Adipocyte (in vitro differentiated cells): Measurements from ENCODE around the gene TMEM132C.

Source experiments
- DNase-seq: peaks from one replicate; pipeline ENCODE4 v3.0.0-alpha.2; 2015; ENCODE audit warnings: low read depth
- H3K27me3 ChIP-seq: replicated peaks from 2 replicates; pipeline ENCODE4 v1.7.0; 2013; ENCODE audit warnings: mild to moderate bottlenecking, low read length, moderate library complexity; ENCODE audit not compliant: control insufficient read depth, insufficient read depth
- H3K36me3 ChIP-seq: 2 replicates; pipeline ENCODE4 v1.7.0; 2013; ENCODE audit warnings: low read length, mild to moderate bottlenecking, moderate library complexity; ENCODE audit not compliant: control insufficient read depth, insufficient read depth, severe bottlenecking
- H3K4me1 ChIP-seq: 2 replicates; pipeline ENCODE4 v1.7.0; 2013; ENCODE audit warnings: mild to moderate bottlenecking, low read length, moderate library complexity; ENCODE audit not compliant: control insufficient read depth, insufficient read depth
- H3K4me3 ChIP-seq: 2 replicates; pipeline ENCODE4 v1.7.0; 2013; ENCODE audit warnings: mild to moderate bottlenecking, low read length, moderate library complexity
- H3K9ac ChIP-seq: 2 replicates; pipeline ENCODE4 v1.7.0; 2013; ENCODE audit warnings: mild to moderate bottlenecking, low read length, moderate library complexity
- H3K9me3 ChIP-seq: 2 replicates; pipeline ENCODE4 v1.7.0; 2013; ENCODE audit warnings: mild to moderate bottlenecking, low read length, moderate library complexity; ENCODE audit not compliant: control insufficient read depth

Gene TMEM132C

GRCh38 chr12:128617304-128617833 lies 350.4 kb downstream of the TMEM132C start:
- no peak for DNase-seq
- Histone ChIP-seq H3K9ac (no peak overlapping the region), H3K9me3 (no peaks in the 10 kb centered on the region), H3K27me3 (no peaks in the 10 kb centered on the region), H3K36me3 (no peaks in the 10 kb centered on the region), H3K4me1 (peaks cover 2% of the 10 kb centered on the region), H3K4me3 (no peak overlapping the region)

GRCh38 chr12:128619263-128619662 lies 352.3 kb downstream of the TMEM132C start:
- Histone ChIP-seq H3K9me3 (no peaks in the 10 kb centered on the region), H3K4me1 (no peaks in the 10 kb centered on the region), H3K27me3 (no peaks in the 10 kb centered on the region), H3K4me3 (no peak overlapping the region), H3K36me3 (no peaks in the 10 kb centered on the region), H3K9ac (no peak overlapping the region)
- no peak for DNase-seq

GRCh38 chr12:128621304-128621703 lies 354.3 kb downstream of the TMEM132C start:
- Histone ChIP-seq H3K9me3 (no peaks in the 10 kb centered on the region), H3K9ac (no peak overlapping the region), H3K27me3 (no peaks in the 10 kb centered on the region), H3K4me3 (no peak overlapping the region), H3K4me1 (no peaks in the 10 kb centered on the region), H3K36me3 (no peaks in the 10 kb centered on the region)
- DNase-seq: no peak

- H3K4me1 ChIP-seq: no peaks in the 10 kb centered on the region
- no peak for DNase-seq
- H3K4me3 ChIP-seq: no peak overlapping the region
- H3K9ac ChIP-seq: no peak overlapping the region
- no peaks in the 10 kb centered on the region for H3K9me3 ChIP-seq
- H3K36me3 ChIP-seq: no peaks in the 10 kb centered on the region
- no peaks in the 10 kb centered on the region for H3K27me3 ChIP-seq
Observed at GRCh38 chr12:128623748-128624147, 356.8 kb downstream of the TMEM132C start.

- Histone ChIP-seq H3K4me3 (no peak overlapping the region), H3K36me3 (no peaks in the 10 kb centered on the region), H3K9me3 (no peaks in the 10 kb centered on the region), H3K27me3 (no peaks in the 10 kb centered on the region), H3K4me1 (no peaks in the 10 kb centered on the region), H3K9ac (no peak overlapping the region)
- no peak for DNase-seq
Observed at GRCh38 chr12:128626808-128627320, 359.9 kb downstream of the TMEM132C start.

GRCh38 chr12:128627659-128628058 lies 360.7 kb downstream of the TMEM132C start:
- Histone ChIP-seq H3K4me1 (no peaks in the 10 kb centered on the region), H3K4me3 (no peak overlapping the region), H3K36me3 (no peaks in the 10 kb centered on the region), H3K9me3 (no peaks in the 10 kb centered on the region), H3K27me3 (no peaks in the 10 kb centered on the region), H3K9ac (no peak overlapping the region)
- no peak for DNase-seq

- no peak overlapping the region for H3K4me3 ChIP-seq
- peaks cover 7% of the 10 kb centered on the region for H3K9me3 ChIP-seq
- DNase-seq: no peak
- no peak overlapping the region for H3K9ac ChIP-seq
- no peaks in the 10 kb centered on the region for H3K36me3 ChIP-seq
- no peaks in the 10 kb centered on the region for H3K27me3 ChIP-seq
- H3K4me1 ChIP-seq: no peaks in the 10 kb centered on the region
Observed at GRCh38 chr12:128629979-128630378, 363.0 kb downstream of the TMEM132C start.

GRCh38 chr12:128637642-128638606 lies 371.0 kb downstream of the TMEM132C start:
- Histone ChIP-seq H3K9me3 (peaks cover 6% of the 10 kb centered on the region), H3K4me3 (no peak overlapping the region), H3K9ac (no peak overlapping the region), H3K4me1 (no peaks in the 10 kb centered on the region), H3K27me3 (no peaks in the 10 kb centered on the region), H3K36me3 (no peaks in the 10 kb centered on the region)
- DNase-seq: no peak

- Histone ChIP-seq H3K9ac (no peak overlapping the region), H3K4me3 (no peak overlapping the region), H3K27me3 (peaks cover 2% of the 10 kb centered on the region), H3K9me3 (no peaks in the 10 kb centered on the region), H3K36me3 (no peaks in the 10 kb centered on the region), H3K4me1 (no peaks in the 10 kb centered on the region)
- no peak for DNase-seq
Observed at GRCh38 chr12:128639089-128639488, 372.1 kb downstream of the TMEM132C start.

- Histone ChIP-seq H3K4me3 (no peak overlapping the region), H3K9me3 (no peaks in the 10 kb centered on the region), H3K36me3 (no peaks in the 10 kb centered on the region), H3K27me3 (peaks cover 3% of the 10 kb centered on the region), H3K9ac (no peak overlapping the region), H3K4me1 (no peaks in the 10 kb centered on the region)
- DNase-seq: no peak
Observed at GRCh38 chr12:128643155-128643554, 376.2 kb downstream of the TMEM132C start.

GRCh38 chr12:128644664-128645296 lies 377.8 kb downstream of the TMEM132C start:
- DNase-seq: peak; percentile 2
- peaks cover 3% of the 10 kb centered on the region for H3K27me3 ChIP-seq
- H3K9me3 ChIP-seq: no peaks in the 10 kb centered on the region
- no peaks in the 10 kb centered on the region for H3K4me1 ChIP-seq
- no peak overlapping the region for H3K9ac ChIP-seq
- no peak overlapping the region for H3K4me3 ChIP-seq
- no peaks in the 10 kb centered on the region for H3K36me3 ChIP-seq
